HG02852 (cell line): ENCODE measurements around the gene PTGES2.

ENCODE experiments used
- ATAC-seq: cut with Tn5 transposase; IDR thresholded peaks from one replicate; pipeline ENCODE4 v1.9.1; 2021; ENCODE audit warnings: mild to moderate bottlenecking, moderate library complexity; ENCODE audit not compliant: unreplicated experiment

The PTGES2 gene

DNA sequence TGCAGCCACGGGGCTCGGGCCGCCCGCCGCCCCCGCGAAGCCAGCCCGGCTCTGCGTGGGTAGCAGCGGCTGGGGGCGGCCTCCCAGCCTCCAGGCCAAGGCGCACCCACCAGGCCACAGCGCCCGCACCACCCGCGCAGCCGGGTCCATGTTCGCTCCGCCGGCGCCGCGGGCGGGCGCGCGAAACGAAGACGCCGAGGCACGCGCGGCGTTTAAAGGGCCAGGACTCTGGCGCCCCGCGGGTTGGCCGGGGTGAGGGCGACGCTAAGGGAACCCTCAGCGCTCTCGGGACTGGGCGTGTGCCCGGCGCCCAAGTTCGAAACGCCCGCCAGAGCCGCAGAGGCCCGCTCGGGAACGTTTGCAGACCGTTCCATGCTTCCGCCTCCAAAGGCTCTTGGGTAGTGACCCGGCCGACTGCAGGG, at the start of gene PTGES2:
Gene PTGES2 (minus strand): TSS at position 162 of the 422 bp plus-strand sequence. CDS start 12 bp downstream, at position 150.
- ATAC-seq = peak; percentile 46

DNA sequence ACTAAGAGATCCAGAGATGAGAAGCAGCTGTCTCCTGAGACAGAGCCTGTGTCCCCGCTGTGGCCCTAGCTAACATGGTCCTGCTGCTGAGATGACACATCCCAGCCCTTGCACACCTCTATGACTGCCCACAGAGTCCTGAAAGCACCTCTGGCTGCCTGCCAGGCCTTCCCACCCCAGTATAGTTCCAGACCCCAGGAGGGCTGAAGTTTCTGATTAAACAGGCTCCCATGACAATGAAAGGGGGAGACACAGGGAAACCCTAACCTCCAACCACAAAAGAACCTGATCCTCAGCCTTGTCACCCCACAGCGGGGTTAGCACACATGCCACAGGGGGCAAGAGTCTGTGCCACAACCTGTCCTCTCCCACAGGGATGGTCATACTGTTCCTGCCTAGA, 48.2 kb upstream of the PTGES2 start:
- no peak for ATAC-seq

DNA sequence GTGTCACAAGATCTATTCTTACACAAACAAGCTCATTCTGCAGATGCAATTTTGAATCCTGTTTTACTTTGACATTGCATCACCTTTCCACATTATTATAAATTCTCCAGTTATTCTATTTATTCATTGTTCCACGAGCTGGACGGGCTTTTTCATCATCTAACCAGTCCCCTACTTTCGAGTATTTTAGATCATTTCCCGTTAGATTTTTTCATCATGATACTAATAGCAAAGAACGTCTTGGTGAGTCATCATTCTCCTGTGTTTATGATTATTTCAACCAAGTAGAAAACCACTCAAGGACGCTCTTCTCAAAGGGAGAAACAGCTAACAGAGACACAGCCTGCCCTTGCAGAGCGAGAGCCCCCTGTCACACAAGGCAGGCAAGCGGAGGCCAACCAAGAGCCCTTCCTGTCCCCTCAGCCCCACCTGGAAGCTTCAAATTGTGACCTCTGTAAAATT, 47.6 kb upstream of the PTGES2 start:
- no peak for ATAC-seq

GRCh38 chr9:128174062-128174461, 46.5 kb upstream of the PTGES2 start:
- no peak for ATAC-seq

GRCh38 chr9:128169925-128170324, 42.4 kb upstream of the PTGES2 start:
- ATAC-seq = no peak

DNA sequence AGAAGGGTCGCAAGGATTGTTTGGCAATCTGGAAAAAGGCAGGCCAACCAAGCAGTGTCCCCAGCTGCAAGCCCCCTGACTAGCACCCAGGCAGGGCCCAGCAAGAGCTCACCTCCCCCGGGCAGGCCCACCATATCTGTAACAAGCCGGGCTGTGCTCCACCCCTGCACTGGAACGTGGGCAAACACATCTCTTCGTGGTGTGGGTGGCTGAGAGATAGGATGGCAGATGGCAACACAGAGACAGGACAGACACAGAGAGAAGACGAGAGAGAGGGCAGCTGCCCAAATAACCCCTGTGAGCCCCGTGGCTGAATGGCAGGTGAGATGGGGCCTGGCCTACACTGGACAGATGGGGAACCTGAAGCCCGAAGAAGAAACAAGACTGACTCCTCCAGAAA, 42.0 kb upstream of the PTGES2 start:
- no peak for ATAC-seq

GRCh38 chr9:128168731-128169308, 41.3 kb upstream of the PTGES2 start:
- no peak for ATAC-seq

GRCh38 chr9:128167209-128167608, 39.7 kb upstream of the PTGES2 start:
- no peak for ATAC-seq

GRCh38 chr9:128166169-128166568, 38.6 kb upstream of the PTGES2 start:
- ATAC-seq = no peak

- no peak for ATAC-seq
Observed at GRCh38 chr9:128164307-128164885, 36.9 kb upstream of the PTGES2 start.

DNA sequence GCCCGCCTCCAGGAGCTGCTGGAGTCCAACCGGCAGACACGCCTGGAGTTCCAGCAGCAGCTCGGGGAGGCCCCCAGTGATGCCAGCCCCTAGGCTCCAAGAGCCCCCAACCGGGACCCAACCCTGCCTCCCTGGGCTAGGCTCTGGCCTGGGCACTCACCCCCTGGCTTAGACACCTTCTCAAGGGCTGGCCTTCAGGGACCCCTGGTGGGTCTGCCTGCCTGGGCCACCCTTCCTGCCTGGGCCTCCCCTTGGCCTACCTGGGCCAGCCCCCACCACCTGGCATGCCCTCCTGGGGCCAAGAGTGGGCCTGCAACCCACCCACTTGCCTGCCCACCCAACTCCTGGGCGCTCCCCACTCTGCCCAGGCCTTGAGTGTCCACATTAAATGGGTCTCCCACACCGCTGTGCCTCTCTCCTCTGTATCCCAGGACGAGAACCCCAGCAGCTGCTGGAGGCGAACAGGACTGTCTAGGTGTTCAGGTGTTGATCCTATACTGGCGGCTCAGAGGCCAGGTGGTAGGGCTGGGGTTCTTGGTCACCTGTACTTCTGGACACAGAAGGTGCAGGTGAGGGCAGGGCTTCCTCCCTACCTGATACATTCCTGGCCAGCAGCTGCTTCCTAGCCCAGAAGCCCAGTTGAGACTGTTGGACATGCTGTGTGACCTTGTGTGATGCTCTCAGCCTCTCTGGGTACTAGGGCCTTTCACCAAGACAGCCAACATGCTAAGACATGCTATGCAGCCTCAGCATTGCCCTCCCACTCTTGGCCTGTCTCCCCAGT, 36.2 kb upstream of the PTGES2 start:
- ATAC-seq = no peak

- no peak for ATAC-seq
Observed at GRCh38 chr9:128163027-128163515, 35.5 kb upstream of the PTGES2 start.

DNA sequence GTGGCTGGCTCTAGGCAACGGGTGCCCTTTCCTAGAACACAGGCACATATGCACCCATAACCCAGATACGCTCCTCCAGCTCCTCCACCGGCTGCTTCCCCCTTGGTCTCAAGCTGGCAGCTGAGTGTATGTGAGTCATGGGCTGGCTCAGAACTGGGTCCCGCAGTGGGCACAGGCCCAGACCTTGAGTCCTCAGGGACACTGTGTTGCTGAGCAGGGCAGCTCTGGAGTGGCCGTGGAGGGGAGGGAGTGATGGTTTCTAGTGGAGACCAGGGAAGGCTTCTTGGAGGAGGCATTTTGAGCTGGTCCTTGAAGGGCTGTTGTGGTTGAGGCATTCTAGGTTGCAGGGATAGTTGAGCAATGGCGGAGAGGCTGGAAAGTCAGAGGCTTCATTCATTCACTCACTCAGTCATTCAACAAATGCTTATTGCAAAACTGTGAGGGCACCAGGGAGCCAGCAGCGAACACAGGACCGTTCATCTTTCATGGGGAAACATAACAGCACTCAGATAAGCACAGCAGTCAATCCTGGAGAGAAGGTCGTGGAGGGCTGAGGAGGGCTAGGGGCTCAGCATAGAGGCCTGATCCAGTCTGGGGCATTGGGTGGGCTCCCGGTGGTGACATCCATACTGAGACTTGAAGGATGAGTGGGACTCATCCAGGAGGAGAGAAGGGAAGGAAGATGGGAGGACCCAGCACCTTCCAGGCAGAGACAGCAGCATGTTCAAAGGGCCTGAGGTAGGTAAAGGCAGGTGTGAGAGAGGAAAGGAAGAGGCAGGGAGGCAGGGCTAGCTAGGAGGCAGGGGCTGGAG, 34.9 kb upstream of the PTGES2 start:
- ATAC-seq = no peak

- ATAC-seq = no peak
Observed at GRCh38 chr9:128161215-128161902, 33.8 kb upstream of the PTGES2 start.

DNA sequence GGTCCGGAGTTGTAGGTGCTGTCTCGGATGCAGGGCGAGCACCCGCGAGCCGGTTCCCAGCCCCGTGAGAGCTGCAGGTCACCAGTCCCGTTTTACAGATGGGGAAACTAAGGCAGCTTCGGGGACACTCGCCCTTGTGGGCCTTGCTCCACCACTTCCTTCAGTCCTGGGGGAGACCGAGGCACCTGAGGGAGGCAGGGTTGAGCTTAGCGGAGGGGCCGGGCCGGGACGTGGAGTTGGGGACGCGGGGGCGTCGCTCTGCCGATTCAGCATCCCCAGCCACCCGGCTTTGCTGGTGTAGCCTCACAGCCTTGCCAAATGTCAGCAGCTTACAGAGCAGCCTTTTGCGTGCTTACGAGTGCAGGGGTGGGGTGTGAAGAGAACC, 33.1 kb upstream of the PTGES2 start:
- peak; percentile 4 for ATAC-seq

DNA sequence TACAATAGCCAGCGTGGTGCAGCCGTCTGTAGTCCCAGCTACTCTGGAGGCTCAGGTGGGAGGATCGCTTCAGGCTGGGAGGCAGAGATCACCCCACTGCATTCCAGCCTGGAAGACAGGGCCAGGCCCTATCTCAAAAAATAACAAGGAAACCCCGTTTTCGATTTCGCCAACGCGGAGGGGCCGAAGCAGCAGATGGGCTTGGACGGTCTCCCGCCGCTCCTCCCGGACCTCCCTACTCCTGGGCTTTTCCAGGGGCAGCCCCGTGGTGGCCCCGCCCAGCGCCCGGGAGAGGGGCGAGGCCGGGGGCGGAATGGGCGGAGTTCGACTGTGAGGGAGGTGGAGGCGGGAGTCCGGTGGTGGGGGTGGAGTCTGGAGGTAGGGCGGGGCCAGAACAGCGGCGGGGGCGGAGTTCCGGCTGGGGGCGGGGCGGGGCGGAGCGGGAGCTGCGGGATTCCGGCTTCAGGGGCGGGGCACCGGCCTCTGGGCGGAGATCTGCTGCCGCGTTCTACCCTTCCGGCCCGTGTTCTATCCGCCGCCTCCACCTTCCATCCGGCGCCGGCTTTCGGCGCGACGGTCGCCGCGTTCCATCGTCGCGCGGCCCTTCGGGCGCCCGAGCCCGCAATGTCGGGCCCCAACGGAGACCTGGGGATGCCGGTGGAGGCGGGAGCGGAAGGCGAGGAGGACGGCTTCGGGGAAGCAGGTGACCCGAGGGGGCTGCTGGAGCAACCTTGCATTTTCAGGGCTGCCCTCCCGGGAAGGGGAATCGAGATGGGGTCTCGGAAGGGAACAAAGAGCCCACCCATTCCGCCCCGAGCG, 32.5 kb upstream of the PTGES2 start, which contains the start of gene BBLN:
Gene BBLN (plus strand): TSS at position 482 of the 819 bp plus-strand sequence. CDS start 143 bp downstream, at position 625.
- peak; percentile 76 for ATAC-seq

- ATAC-seq = peak; percentile 11
Observed at GRCh38 chr9:128159522-128159783, 31.9 kb upstream of the PTGES2 start.

DNA sequence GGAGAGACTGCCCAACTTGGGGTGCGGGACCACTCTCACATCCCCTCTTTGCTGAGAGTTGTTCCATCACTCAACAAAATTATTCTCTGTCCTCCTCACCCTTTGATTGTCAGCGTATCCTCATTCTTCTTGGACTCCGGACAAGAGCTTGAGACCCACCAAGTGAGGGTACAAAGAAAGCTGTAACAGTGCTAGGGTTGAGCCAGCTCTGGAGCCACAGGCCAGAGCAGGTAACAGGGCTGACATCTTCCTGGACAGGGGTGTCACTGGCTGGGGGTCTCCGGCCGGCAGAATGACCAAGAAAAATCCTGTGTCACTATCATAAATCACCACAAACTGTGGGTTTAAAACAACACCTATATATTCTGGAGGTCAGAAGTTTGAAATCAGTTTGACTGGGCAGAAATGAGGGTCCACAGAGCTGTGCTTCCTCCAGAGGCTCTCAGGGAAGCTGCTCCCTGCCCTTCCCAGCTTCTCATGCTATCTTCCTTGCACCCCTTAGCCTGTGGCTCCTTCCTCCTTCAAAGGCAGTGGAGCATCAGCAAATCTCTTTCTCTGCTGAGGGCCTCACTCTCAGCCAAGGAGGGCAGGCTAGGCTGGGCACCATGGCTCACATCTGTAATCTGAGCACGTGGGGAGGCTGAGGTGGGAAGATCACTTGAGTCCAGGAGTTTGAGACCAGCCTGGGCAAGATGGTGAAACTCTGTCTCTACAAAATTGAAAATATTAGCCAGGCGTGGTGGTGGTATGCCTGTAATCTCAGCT, 28.4 kb upstream of the PTGES2 start:
- no peak for ATAC-seq
